Activated CD8-positive, alpha-beta T cell treated with anti-CD3 and anti-CD28 coated beads for 36 hours (primary cell): ENCODE results near the gene EXOC3. TPM values are rescaled to one million over a fixed set of nuclear protein-coding genes. Genes with fewer than 3 reads are reported as not detected.
"Not testable (repeated sequence)": the region's sequence is repeated elsewhere in the genome, so short reads cannot be mapped to it uniquely, and the experiment has no call there.

Source experiments
- ATAC-seq: fragments of 200-7000 bp; cut with Tn5 transposase; one replicate; pipeline ENCODE4 v1.10.0; 2021; ENCODE audit warnings: mild to moderate bottlenecking, moderate library complexity
- CTCF ChIA-PET: fragments of 350-600 bp; sonication (Branson Sonifier 250); formaldehyde crosslinking; loops from one replicate; lab custom pipeline; 2021; ENCODE audit warnings: antibody characterized with exemption; lab: Charles Lee
- POLR2A ChIA-PET: fragments of 350-600 bp; sonication (Branson Sonifier 250); formaldehyde crosslinking; loops from one replicate; lab custom pipeline; 2021; ENCODE audit warnings: antibody characterized with exemption; lab: Charles Lee
- DNase-seq: peaks from one replicate; pipeline ENCODE4 v3.0.0-alpha.2; 2020
- H3K27ac Mint-ChIP-seq: one replicate; pipeline ENCODE4 v1.8.0; 2021; ENCODE audit warnings: mild to moderate bottlenecking, mixed read lengths
- H3K27me3 Mint-ChIP-seq: one replicate; pipeline ENCODE4 v1.8.0; 2021; ENCODE audit warnings: mixed read lengths
- H3K36me3 Mint-ChIP-seq: one replicate; pipeline ENCODE4 v1.8.0; 2021; ENCODE audit warnings: low read depth, mixed read lengths
- H3K4me1 Mint-ChIP-seq: one replicate; pipeline ENCODE4 v1.8.0; 2021; ENCODE audit warnings: low read depth, mixed read lengths
- H3K4me3 Mint-ChIP-seq: one replicate; pipeline ENCODE4 v1.8.0; 2021; ENCODE audit warnings: mild to moderate bottlenecking, moderate library complexity, mixed read lengths
- H3K9me3 Mint-ChIP-seq: one replicate; pipeline ENCODE4 v1.8.0; 2021; ENCODE audit warnings: mixed read lengths
- CTCF ChIP-seq: fragments of 200-600 bp; IDR thresholded peaks from one replicate; pipeline ENCODE4 v1.8.0; 2022; ENCODE audit warnings: antibody characterized with exemption, mild to moderate bottlenecking
- intact Hi-C: fragments of 100-400 bp; cut with micrococcal nuclease; formaldehyde crosslinking; loops from one replicate; pipeline ENCODE4 v1.10.0; 2022
- total RNA-seq, 2 experiments: library from RNA; stranded (reverse); gene quantifications; one replicate each; pipeline ENCODE4 v1.2.3, GENCODE V29; 2021

The EXOC3 gene
- total RNA-seq, 2 experiments from 2014 or later: 65.9 to 67.6 TPM

- H3K9me3 Mint-ChIP-seq: no peaks in the 10 kb centered on the region
- CTCF ChIA-PET: interaction anchor here (0.7 to 3.3 kb wide), 8 partner anchors 10 to 156 kb away, joined by 3 to 28 read pairs (median 4); no protein-coding TSS in a partner anchor
- ATAC-seq (peak; percentile 84), DNase-seq (peak; percentile 89)
- H3K4me3 Mint-ChIP-seq: peak overlapping the region; percentile 90
- POLR2A ChIA-PET: interaction anchor here (1.0 to 3.6 kb wide), 15 partner anchors 9 to 156 kb away, joined by 3 to 31 read pairs (median 4); partner anchors contain the start of genes CEP72 and EXOC3
- peaks cover 2% of the 10 kb centered on the region for H3K27me3 Mint-ChIP-seq
- H3K36me3 Mint-ChIP-seq: peaks cover 35% of the 10 kb centered on the region
- peaks cover 20% of the 10 kb centered on the region for H3K4me1 Mint-ChIP-seq
- no peak for TF ChIP-seq CTCF
- intact Hi-C loops: no loop called here
- peak overlapping the region; percentile 84 for H3K27ac Mint-ChIP-seq
These were observed 29.9 kb downstream of the EXOC3 start for GRCh38 chr5:472656-473550.

GRCh38 chr5:473551-474192, 30.7 kb downstream of the EXOC3 start:
- Mint-ChIP-seq H3K36me3 (peaks cover 32% of the 10 kb centered on the region), H3K9me3 (no peaks in the 10 kb centered on the region), H3K27me3 (peaks cover 2% of the 10 kb centered on the region), H3K27ac (peak overlapping the region; percentile 32), H3K4me1 (peaks cover 20% of the 10 kb centered on the region), H3K4me3 (peak overlapping the region; percentile 89)
- POLR2A ChIA-PET: interaction anchor here (0.6 to 2.2 kb wide), 10 partner anchors 10 to 188 kb away, joined by 3 to 7 read pairs (median 4); partner anchors contain the start of gene CEP72
- DNase-seq: peak; percentile 47
- intact Hi-C loops: no loop called here
- TF ChIP-seq CTCF: no peak
- CTCF ChIA-PET: interaction anchor here (1.0 to 3.3 kb wide), 5 partner anchors 25 to 157 kb away, joined by 4 to 28 read pairs (median 5); no protein-coding TSS in a partner anchor
- peak; percentile 9 for ATAC-seq

- ChIA-PET CTCF (interaction anchor here (1.4 to 3.3 kb wide), 4 partner anchors 26 to 157 kb away, joined by 4 to 28 read pairs (median 6); no protein-coding TSS in a partner anchor), POLR2A (interaction anchor here (0.6 to 2.2 kb wide), 8 partner anchors 10 to 189 kb away, joined by 3 to 7 read pairs (median 4); partner anchors contain the start of gene CEP72)
- H3K27ac Mint-ChIP-seq, H3K9me3 Mint-ChIP-seq, H3K27me3 Mint-ChIP-seq, ATAC-seq, DNase-seq, intact Hi-C loops: not testable (repeated sequence)
- Mint-ChIP-seq H3K4me3 (peak overlapping the region; percentile 89), H3K36me3 (peaks cover 29% of the 10 kb centered on the region), H3K4me1 (peaks cover 20% of the 10 kb centered on the region)
These were observed 31.4 kb downstream of the EXOC3 start for GRCh38 chr5:474232-474839.

GRCh38 chr5:474840-475661, 32.1 kb downstream of the EXOC3 start:
- H3K9me3 Mint-ChIP-seq: no peaks in the 10 kb centered on the region
- TF ChIP-seq CTCF: no peak
- peaks cover 26% of the 10 kb centered on the region for H3K36me3 Mint-ChIP-seq
- H3K27ac Mint-ChIP-seq: no peak overlapping the region
- peaks cover 2% of the 10 kb centered on the region for H3K27me3 Mint-ChIP-seq
- ChIA-PET CTCF (no interaction called here), POLR2A (interaction anchor here (1.2 to 2.2 kb wide), 3 partner anchors 28 to 138 kb away, joined by 4 to 7 read pairs (median 4); partner anchors contain the start of gene CEP72)
- no peak for ATAC-seq
- H3K4me1 Mint-ChIP-seq: peaks cover 14% of the 10 kb centered on the region
- intact Hi-C loops: no loop called here
- H3K4me3 Mint-ChIP-seq: peak overlapping the region; percentile 89
- DNase-seq: no peak
